B cell (primary cell): ENCODE results near the gene MAPKAP1.

Source experiments
- EZH2 ChIP-seq: IDR thresholded peaks from 2 replicates; pipeline ENCODE4 v1.6.1; 2012; ENCODE audit warnings: borderline replicate concordance, low read depth, mild to moderate bottlenecking, moderate library complexity, low read length; ENCODE audit not compliant: insufficient read depth, poor library complexity, severe bottlenecking
- TF ChIP-seq, protein P1 (sequence below): fragments of 200-600 bp; IDR thresholded peaks from one replicate; pipeline ENCODE4 v1.8.0; 2022; ENCODE audit warnings: antibody characterized with exemption, mild to moderate bottlenecking

GRCh38 chr9:125626187-125626586, 80.8 kb downstream of the MAPKAP1 start:
- TF ChIP-seq, protein P1, sequence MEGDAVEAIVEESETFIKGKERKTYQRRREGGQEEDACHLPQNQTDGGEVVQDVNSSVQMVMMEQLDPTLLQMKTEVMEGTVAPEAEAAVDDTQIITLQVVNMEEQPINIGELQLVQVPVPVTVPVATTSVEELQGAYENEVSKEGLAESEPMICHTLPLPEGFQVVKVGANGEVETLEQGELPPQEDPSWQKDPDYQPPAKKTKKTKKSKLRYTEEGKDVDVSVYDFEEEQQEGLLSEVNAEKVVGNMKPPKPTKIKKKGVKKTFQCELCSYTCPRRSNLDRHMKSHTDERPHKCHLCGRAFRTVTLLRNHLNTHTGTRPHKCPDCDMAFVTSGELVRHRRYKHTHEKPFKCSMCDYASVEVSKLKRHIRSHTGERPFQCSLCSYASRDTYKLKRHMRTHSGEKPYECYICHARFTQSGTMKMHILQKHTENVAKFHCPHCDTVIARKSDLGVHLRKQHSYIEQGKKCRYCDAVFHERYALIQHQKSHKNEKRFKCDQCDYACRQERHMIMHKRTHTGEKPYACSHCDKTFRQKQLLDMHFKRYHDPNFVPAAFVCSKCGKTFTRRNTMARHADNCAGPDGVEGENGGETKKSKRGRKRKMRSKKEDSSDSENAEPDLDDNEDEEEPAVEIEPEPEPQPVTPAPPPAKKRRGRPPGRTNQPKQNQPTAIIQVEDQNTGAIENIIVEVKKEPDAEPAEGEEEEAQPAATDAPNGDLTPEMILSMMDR: no peak
- TF ChIP-seq EZH2: no peak
